Left colon (tissue), 2 donors: Measurements from ENCODE around the gene IQCF2. TPM values are rescaled to one million over a fixed set of nuclear protein-coding genes. Genes with fewer than 3 reads are reported as not detected.

Experiments used
- total RNA-seq, 2 donors: library from RNA; stranded (reverse); fragmentation: NEBNext Ultra II Directional; extraction: Animal tissue kit (Norgen Biotek cat#: 25700); gene quantifications; one replicate each; pipeline ENCODE4 v1.2.1, GENCODE V29; 2021
- donor health status: DM: no; HTN: no; CAD: no.
- donor health status: DM: yes; HTN: yes; CAD: no.

The IQCF2 gene
- total RNA-seq, 2 donors from 2014 or later = not detected

Other genes with a start within 250 kb of the IQCF2 start
- gene TEX264, start 190.4 kb upstream of the IQCF2 start, total RNA-seq = 10 to 100 TPM; 67.6 to 68.0 TPM
- gene GRM2, start 154.5 kb upstream of the IQCF2 start, total RNA-seq = not detected
- gene IQCF6, start 82.4 kb upstream of the IQCF2 start, total RNA-seq = not detected
- gene IQCF5, start 14.0 kb downstream of the IQCF2 start, total RNA-seq = not detected
- not detected for gene IQCF1, start 41.7 kb downstream of the IQCF2 start, total RNA-seq
- 10 to 100 TPM; 11.0 to 16.1 TPM for gene RRP9, start 80.3 kb downstream of the IQCF2 start, total RNA-seq
- 10 to 100 TPM; 23.6 to 25.5 TPM for gene PARP3, start 80.7 kb downstream of the IQCF2 start, total RNA-seq
- gene GPR62, start 93.8 kb downstream of the IQCF2 start, total RNA-seq = not detected
- gene PCBP4, start 105.8 kb downstream of the IQCF2 start, total RNA-seq = 10 to 100 TPM; 23.3 to 27.4 TPM
- gene ABHD14B, start 112.4 kb downstream of the IQCF2 start, total RNA-seq = 10 to 100 TPM; 81.5 to 96.7 TPM
- gene ABHD14A, start 113.4 kb downstream of the IQCF2 start, total RNA-seq = 1 to 10 TPM; 6.1 to 8.6 TPM
- 100 to 1,000 TPM; 153 to 160 TPM for gene ACY1, start 121.9 kb downstream of the IQCF2 start, total RNA-seq
- gene RPL29, start 134.3 kb downstream of the IQCF2 start, total RNA-seq = 100 to 1,000 TPM; 894 to 910 TPM
- gene DUSP7, start 195.0 kb downstream of the IQCF2 start, total RNA-seq = 1 to 10 TPM; 7.4 to 9.1 TPM